ENCODE results near the gene TMEM117. TPM values are rescaled to one million over a fixed set of nuclear protein-coding genes. Genes with fewer than 3 reads are reported as not detected.
A peak's percentile ranks its signal among the peaks of the same experiment; 100 is the strongest.

The TMEM117 gene
- total RNA-seq, 2 experiments from 2014 or later, result 1.4 to 2.1 TPM

DNA sequence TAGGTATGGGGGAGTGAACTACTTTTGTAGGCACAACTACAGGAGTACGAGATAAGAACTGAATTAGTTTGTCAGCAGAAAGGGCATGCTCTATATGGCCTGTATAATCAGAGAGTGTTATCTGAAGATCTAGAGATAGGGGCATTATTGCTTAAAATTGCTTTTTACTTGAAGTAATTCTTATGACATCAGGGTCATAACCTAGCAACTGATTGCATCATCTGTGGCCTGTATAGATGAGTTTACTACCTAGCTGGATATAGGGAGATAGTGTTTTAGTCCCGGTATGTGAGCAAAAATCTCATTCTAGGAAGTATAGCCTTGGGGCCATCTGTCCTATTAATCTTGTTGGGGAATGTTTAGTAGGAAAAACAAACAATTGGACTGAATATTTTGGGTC is 142.7 kb downstream of the TMEM117 start:
- Mint-ChIP-seq H3K9me3 (peaks cover 20% of the 10 kb centered on the region), H3K4me1 (ENCODE audit: low read depth) (no peaks in the 10 kb centered on the region), H3K27me3 (ENCODE audit: low read depth) (no peaks in the 10 kb centered on the region), H3K4me3 (no peak overlapping the region), H3K27ac (no peak overlapping the region), H3K36me3 (ENCODE audit: low read depth) (peaks cover 13% of the 10 kb centered on the region)
- CTCF ChIA-PET, result no interaction called here
- intact Hi-C loops (cut with micrococcal nuclease), result no loop called here
- no peak for DNase-seq

GRCh38 chr12:43979450-43979849 is 143.6 kb downstream of the TMEM117 start:
- H3K9me3 Mint-ChIP-seq, result peaks cover 20% of the 10 kb centered on the region

DNA sequence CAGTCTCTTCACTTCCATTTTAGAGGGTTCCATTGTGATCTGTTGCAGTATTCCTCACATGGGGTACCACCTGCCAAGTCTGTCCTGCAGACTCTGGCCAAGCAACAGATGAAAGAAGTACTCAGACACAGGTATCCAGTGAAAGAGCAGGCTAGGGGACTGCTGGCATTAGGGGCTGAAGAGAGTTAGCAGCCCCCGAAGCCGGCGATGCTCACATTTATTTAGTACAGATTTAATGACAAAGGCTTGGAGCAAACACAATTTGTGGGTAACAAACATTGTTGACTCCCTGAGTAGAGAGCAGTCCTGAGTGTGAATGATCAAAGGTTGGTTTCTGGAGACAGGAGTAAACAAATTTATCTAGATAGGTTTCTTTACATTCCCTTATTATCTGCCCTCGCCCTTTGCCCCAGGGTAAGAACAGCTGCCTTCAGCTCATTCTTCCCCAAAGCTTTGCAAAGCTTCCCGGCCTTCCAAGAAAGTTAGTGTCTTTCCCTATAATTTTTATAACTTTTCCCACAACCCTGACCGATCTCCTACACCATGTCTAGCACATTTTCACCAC is 144.8 kb downstream of the TMEM117 start:
- Mint-ChIP-seq H3K4me1 (ENCODE audit: low read depth) (no peaks in the 10 kb centered on the region), H3K36me3 (ENCODE audit: low read depth) (peaks cover 11% of the 10 kb centered on the region), H3K9me3 (peaks cover 20% of the 10 kb centered on the region), H3K27me3 (ENCODE audit: low read depth) (no peaks in the 10 kb centered on the region), H3K4me3 (no peak overlapping the region), H3K27ac (no peak overlapping the region)
- CTCF ChIA-PET, result no interaction called here
- DNase-seq, result no peak
- intact Hi-C loops (cut with micrococcal nuclease), result no loop called here

More at GRCh38 chr12:43979450-43979849, 143.6 kb downstream of the TMEM117 start:
- no peak overlapping the region for H3K27ac Mint-ChIP-seq
- intact Hi-C loops (cut with micrococcal nuclease), result no loop called here
- DNase-seq, result no peak
- H3K4me3 Mint-ChIP-seq, result no peak overlapping the region
- no peaks in the 10 kb centered on the region for H3K27me3 Mint-ChIP-seq (ENCODE audit: low read depth)
- H3K36me3 Mint-ChIP-seq (ENCODE audit: low read depth), result peaks cover 13% of the 10 kb centered on the region
- CTCF ChIA-PET, result no interaction called here
- H3K4me1 Mint-ChIP-seq (ENCODE audit: low read depth), result no peaks in the 10 kb centered on the region

DNA sequence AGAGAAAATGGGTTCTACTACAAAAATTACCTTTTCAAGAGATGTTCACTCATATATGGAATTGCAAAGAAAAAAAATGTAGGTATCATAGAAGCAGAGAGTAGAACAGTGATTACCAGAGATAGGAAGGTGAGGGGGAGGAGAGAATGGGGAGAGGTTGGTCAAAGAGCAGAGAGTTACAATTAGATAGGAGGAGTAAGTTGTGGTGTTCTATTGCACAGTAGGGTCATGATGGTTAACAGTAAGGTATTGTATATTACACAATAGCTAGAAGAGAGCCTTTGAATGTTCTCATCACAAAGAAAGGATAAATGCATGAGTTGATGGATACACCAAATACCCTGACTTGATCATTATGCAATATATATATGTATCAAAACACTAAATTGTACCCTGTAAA is 145.8 kb downstream of the TMEM117 start:
- Mint-ChIP-seq H3K27me3 (ENCODE audit: low read depth) (no peaks in the 10 kb centered on the region), H3K4me1 (ENCODE audit: low read depth) (no peaks in the 10 kb centered on the region), H3K9me3 (peaks cover 17% of the 10 kb centered on the region), H3K27ac (no peak overlapping the region), H3K36me3 (ENCODE audit: low read depth) (peaks cover 4% of the 10 kb centered on the region), H3K4me3 (no peak overlapping the region)
- DNase-seq, result no peak
- intact Hi-C loops (cut with micrococcal nuclease), result no loop called here
- CTCF ChIA-PET, result no interaction called here

- peaks cover 16% of the 10 kb centered on the region for H3K9me3 Mint-ChIP-seq
- no peak overlapping the region for H3K4me3 Mint-ChIP-seq
Measured at GRCh38 chr12:43982544-43982943, 146.7 kb downstream of the TMEM117 start.

GRCh38 chr12:43988838-43989560 is 153.1 kb downstream of the TMEM117 start:
- no peak for DNase-seq
- H3K4me1 Mint-ChIP-seq (ENCODE audit: low read depth), result peaks cover 5% of the 10 kb centered on the region
- H3K27me3 Mint-ChIP-seq (ENCODE audit: low read depth), result no peaks in the 10 kb centered on the region
- no peak overlapping the region for H3K4me3 Mint-ChIP-seq
- H3K27ac Mint-ChIP-seq, result no peak overlapping the region
- intact Hi-C loops (cut with micrococcal nuclease), result no loop called here
- CTCF ChIA-PET, result interaction anchor here (1.7 kb wide), 1 partner anchor 11 kb away, joined by 4 read pairs; no protein-coding TSS in a partner anchor
- no peaks in the 10 kb centered on the region for H3K9me3 Mint-ChIP-seq
- H3K36me3 Mint-ChIP-seq (ENCODE audit: low read depth), result no peaks in the 10 kb centered on the region

More at GRCh38 chr12:43982544-43982943, 146.7 kb downstream of the TMEM117 start:
- no peaks in the 10 kb centered on the region for H3K27me3 Mint-ChIP-seq (ENCODE audit: low read depth)
- H3K27ac Mint-ChIP-seq, result no peak overlapping the region
- CTCF ChIA-PET, result no interaction called here
- no peaks in the 10 kb centered on the region for H3K4me1 Mint-ChIP-seq (ENCODE audit: low read depth)
- intact Hi-C loops (cut with micrococcal nuclease), result no loop called here
- peaks cover 4% of the 10 kb centered on the region for H3K36me3 Mint-ChIP-seq (ENCODE audit: low read depth)
- DNase-seq, result no peak

GRCh38 chr12:43992856-43993255 is 157.0 kb downstream of the TMEM117 start:
- CTCF ChIA-PET, result no interaction called here

GRCh38 chr12:44000309-44000952 is 164.6 kb downstream of the TMEM117 start:
- Mint-ChIP-seq H3K9me3 (no peaks in the 10 kb centered on the region), H3K27ac (no peak overlapping the region), H3K4me1 (ENCODE audit: low read depth) (no peaks in the 10 kb centered on the region), H3K27me3 (ENCODE audit: low read depth) (no peaks in the 10 kb centered on the region), H3K36me3 (ENCODE audit: low read depth) (no peaks in the 10 kb centered on the region), H3K4me3 (no peak overlapping the region)
- CTCF ChIA-PET, result interaction anchor here (0.6 to 1.7 kb wide), 3 partner anchors 11 to 948 kb away, joined by 3 to 4 read pairs (median 4); no protein-coding TSS in a partner anchor
- DNase-seq, result peak; percentile 31
- intact Hi-C loops (cut with micrococcal nuclease), result no loop called here

More at GRCh38 chr12:43992856-43993255, 157.0 kb downstream of the TMEM117 start:
- intact Hi-C loops (cut with micrococcal nuclease), result no loop called here
- Mint-ChIP-seq H3K27me3 (ENCODE audit: low read depth) (no peaks in the 10 kb centered on the region), H3K36me3 (ENCODE audit: low read depth) (no peaks in the 10 kb centered on the region), H3K4me1 (ENCODE audit: low read depth) (peaks cover 5% of the 10 kb centered on the region), H3K27ac (no peak overlapping the region), H3K4me3 (no peak overlapping the region), H3K9me3 (no peaks in the 10 kb centered on the region)
- no peak for DNase-seq

- CTCF ChIA-PET, result no interaction called here
Measured at GRCh38 chr12:44002607-44003006, 166.7 kb downstream of the TMEM117 start.

DNA sequence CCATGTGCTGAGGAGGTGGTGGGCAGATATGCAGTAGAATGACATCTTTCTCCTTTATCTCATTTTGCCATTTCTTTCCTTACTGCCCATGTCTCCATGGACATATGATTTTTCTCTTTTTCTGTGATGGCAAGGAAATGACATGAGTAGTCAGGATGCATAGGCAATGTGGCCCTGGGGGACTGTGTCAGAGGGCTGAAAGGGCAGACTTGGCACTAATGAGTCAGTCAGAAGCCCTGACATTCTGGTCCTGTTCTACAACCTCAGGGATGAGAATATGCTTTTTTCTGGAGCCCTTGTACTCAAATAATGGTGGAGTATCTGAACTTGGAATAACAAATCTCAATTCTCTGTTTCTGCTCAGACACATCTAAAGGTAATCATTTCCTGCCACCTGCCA is 167.8 kb downstream of the TMEM117 start:
- Mint-ChIP-seq H3K27me3 (ENCODE audit: low read depth) (no peaks in the 10 kb centered on the region), H3K4me1 (ENCODE audit: low read depth) (no peaks in the 10 kb centered on the region), H3K4me3 (no peak overlapping the region), H3K36me3 (ENCODE audit: low read depth) (peaks cover 7% of the 10 kb centered on the region), H3K9me3 (peaks cover 12% of the 10 kb centered on the region), H3K27ac (no peak overlapping the region)
- CTCF ChIA-PET, result interaction anchor here (0.6 kb wide), 3 partner anchors 127 to 925 kb away, joined by 3 read pairs; no protein-coding TSS in a partner anchor
- DNase-seq, result no peak
- intact Hi-C loops (cut with micrococcal nuclease), result no loop called here

More at GRCh38 chr12:44002607-44003006, 166.7 kb downstream of the TMEM117 start:
- intact Hi-C loops (cut with micrococcal nuclease), result no loop called here
- no peak overlapping the region for H3K4me3 Mint-ChIP-seq
- H3K9me3 Mint-ChIP-seq, result peaks cover under 1% of the 10 kb centered on the region
- no peak for DNase-seq
- peaks cover under 1% of the 10 kb centered on the region for H3K36me3 Mint-ChIP-seq (ENCODE audit: low read depth)
- H3K27ac Mint-ChIP-seq, result no peak overlapping the region
- H3K4me1 Mint-ChIP-seq (ENCODE audit: low read depth), result no peaks in the 10 kb centered on the region
- H3K27me3 Mint-ChIP-seq (ENCODE audit: low read depth), result no peaks in the 10 kb centered on the region

- Mint-ChIP-seq H3K4me1 (ENCODE audit: low read depth) (no peaks in the 10 kb centered on the region), H3K9me3 (no peaks in the 10 kb centered on the region), H3K27me3 (ENCODE audit: low read depth) (no peaks in the 10 kb centered on the region), H3K4me3 (no peak overlapping the region), H3K27ac (no peak overlapping the region), H3K36me3 (ENCODE audit: low read depth) (no peaks in the 10 kb centered on the region)
- no peak for DNase-seq
- intact Hi-C loops (cut with micrococcal nuclease), result loop anchor here (1.0 to 10.0 kb wide), 8 partner anchors 58 to 932 kb away; no protein-coding TSS in a partner anchor
- CTCF ChIA-PET, result interaction anchor here (0.6 to 3.0 kb wide), 16 partner anchors 19 to 1107 kb away, joined by 3 to 13 read pairs (median 3); no protein-coding TSS in a partner anchor
Measured at GRCh38 chr12:44015333-44015941, 179.6 kb downstream of the TMEM117 start.

DNA sequence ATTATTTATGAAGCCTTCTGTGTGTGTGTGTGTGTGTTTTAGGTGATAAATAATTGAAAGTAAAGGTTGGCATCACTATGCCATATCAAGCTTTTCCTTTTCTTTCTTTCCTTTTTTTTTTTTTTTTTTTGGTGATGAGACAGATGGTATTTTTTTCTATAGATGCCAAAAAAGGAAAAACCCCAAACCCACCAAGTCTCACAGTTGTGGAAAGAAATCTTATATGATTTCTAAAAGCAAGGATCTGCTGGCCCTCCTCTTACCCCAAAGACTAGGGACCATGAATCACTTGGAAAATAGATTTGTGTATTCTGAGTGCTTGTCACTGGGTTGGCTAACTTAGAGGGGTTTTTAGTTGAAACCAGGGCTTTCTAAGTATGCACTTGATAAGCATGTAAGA is 181.3 kb downstream of the TMEM117 start:
- CTCF ChIA-PET, result interaction anchor here (3.0 kb wide), 1 partner anchor 914 kb away, joined by 13 read pairs; no protein-coding TSS in a partner anchor
- H3K27me3 Mint-ChIP-seq (ENCODE audit: low read depth), result no peaks in the 10 kb centered on the region
- H3K4me3 Mint-ChIP-seq, result no peak overlapping the region
- no peak for DNase-seq
- H3K9me3 Mint-ChIP-seq, result no peaks in the 10 kb centered on the region
- intact Hi-C loops (cut with micrococcal nuclease), result loop anchor here (5.0 to 10.0 kb wide), 4 partner anchors 318 to 930 kb away; no protein-coding TSS in a partner anchor
- no peak overlapping the region for H3K27ac Mint-ChIP-seq
- H3K36me3 Mint-ChIP-seq (ENCODE audit: low read depth), result no peaks in the 10 kb centered on the region
- H3K4me1 Mint-ChIP-seq (ENCODE audit: low read depth), result no peaks in the 10 kb centered on the region

Measured in activated naive CD4-positive, alpha-beta T cell treated with anti-CD3 and anti-CD28 coated beads for 36 hours (primary cell).